WTC11 (cell line): Measurements from ENCODE around the gene SH3D21. TPM values are rescaled to one million over a fixed set of nuclear protein-coding genes. Genes with fewer than 3 reads are reported as not detected.

ENCODE experiments used
- ATAC-seq: fragments of 200-7000 bp; cut with Tn5 transposase; 2 replicates; pipeline ENCODE4 v1.10.0; 2021; ENCODE audit warnings: mild to moderate bottlenecking, moderate library complexity
- CTCF ChIA-PET: fragments of 300-600 bp; sonication (Branson Sonifier 250); formaldehyde crosslinking; loops from one replicate; lab custom pipeline; 2021; ENCODE audit warnings: antibody characterized with exemption; lab: Charles Lee
- POLR2A ChIA-PET: fragments of 350-600 bp; sonication (Branson Sonifier 250); formaldehyde crosslinking; loops from one replicate; lab custom pipeline; 2021; ENCODE audit warnings: antibody characterized with exemption; lab: Charles Lee
- DNase-seq: peaks from one replicate; pipeline ENCODE4 v3.0.0; 2021; ENCODE audit warnings: low spot score
- H3K27ac Mint-ChIP-seq: 2 replicates; pipeline ENCODE4 v1.8.0; 2021; ENCODE audit warnings: mixed read lengths
- H3K27me3 Mint-ChIP-seq: 2 replicates; pipeline ENCODE4 v1.8.0; 2021; ENCODE audit warnings: low read depth, mild to moderate bottlenecking, moderate library complexity, mixed read lengths
- H3K36me3 Mint-ChIP-seq: 2 replicates; pipeline ENCODE4 v1.8.0; 2021; ENCODE audit warnings: mixed read lengths
- H3K4me1 Mint-ChIP-seq: 2 replicates; pipeline ENCODE4 v1.8.0; 2022; ENCODE audit warnings: mixed read lengths
- H3K4me3 Mint-ChIP-seq: 2 replicates; pipeline ENCODE4 v1.8.0; 2021; ENCODE audit warnings: mild to moderate bottlenecking, moderate library complexity, mixed read lengths
- H3K9me3 Mint-ChIP-seq: 2 replicates; pipeline ENCODE4 v1.8.0; 2021; ENCODE audit warnings: mixed read lengths
- AR ChIP-seq: fragments of 250-450 bp; sonication (Bioruptor Pico); IDR thresholded peaks from 2 replicates; pipeline ENCODE4 v1.9.0; 2021; ENCODE audit warnings: mild to moderate bottlenecking
- ATF1 ChIP-seq: sonication (generic); formaldehyde crosslinking; IDR thresholded peaks from 2 replicates; pipeline ENCODE4 v1.8.1; 2023; ENCODE audit warnings: mild to moderate bottlenecking, moderate library complexity, missing genetic modification reagents
- CDX4 ChIP-seq: fragments of 250-450 bp; sonication (Bioruptor Pico); IDR thresholded peaks from 2 replicates; pipeline ENCODE4 v1.9.0; 2021; ENCODE audit warnings: moderate library complexity, mild to moderate bottlenecking, inconsistent platforms, borderline replicate concordance
- CREM ChIP-seq: sonication (generic); formaldehyde crosslinking; IDR thresholded peaks from 2 replicates; pipeline ENCODE4 v1.8.1; 2022; ENCODE audit warnings: mild to moderate bottlenecking, missing genetic modification reagents, moderate library complexity
- CTCF ChIP-seq: fragments of 200-600 bp; IDR thresholded peaks from 2 replicates; pipeline ENCODE4 v1.8.0; 2022; ENCODE audit warnings: antibody characterized with exemption
- E2F5 ChIP-seq: sonication (generic); formaldehyde crosslinking; IDR thresholded peaks from 2 replicates; pipeline ENCODE4 v1.8.1; 2022; ENCODE audit warnings: mild to moderate bottlenecking, moderate library complexity, missing genetic modification reagents
- FOXJ3 ChIP-seq: sonication (generic); formaldehyde crosslinking; IDR thresholded peaks from 2 replicates; pipeline ENCODE4 v1.9.0; 2021; ENCODE audit warnings: missing genetic modification reagents, mild to moderate bottlenecking, borderline replicate concordance
- GTF2I ChIP-seq: fragments of 250-450 bp; sonication (Bioruptor Pico); conservative IDR thresholded peaks from 2 replicates; pipeline ENCODE4 v1.4.0; 2021; ENCODE audit warnings: mild to moderate bottlenecking
- HMGA2 ChIP-seq: fragments of 250-450 bp; sonication (Bioruptor Pico); IDR thresholded peaks from 2 replicates; pipeline ENCODE4 v1.4.0; 2021; ENCODE audit warnings: mild to moderate bottlenecking, moderate library complexity
- MYBL2 ChIP-seq: sonication (generic); formaldehyde crosslinking; IDR thresholded peaks from 2 replicates; pipeline ENCODE4 v1.8.1; 2023; ENCODE audit warnings: mild to moderate bottlenecking, moderate library complexity, missing genetic modification reagents
- NR2C2 ChIP-seq: sonication (generic); formaldehyde crosslinking; IDR thresholded peaks from 2 replicates; pipeline ENCODE4 v1.8.0; 2022; ENCODE audit warnings: mild to moderate bottlenecking, missing genetic modification reagents
- OVOL2 ChIP-seq: fragments of 250-450 bp; sonication (Bioruptor Pico); IDR thresholded peaks from 2 replicates; pipeline ENCODE4 v1.9.0; 2021; ENCODE audit warnings: mild to moderate bottlenecking, borderline replicate concordance
- RELA ChIP-seq: sonication (generic); formaldehyde crosslinking; IDR thresholded peaks from 2 replicates; pipeline ENCODE4 v1.8.1; 2022; ENCODE audit warnings: missing genetic modification reagents, mild to moderate bottlenecking, borderline replicate concordance
- SMAD3 ChIP-seq: sonication (generic); formaldehyde crosslinking; IDR thresholded peaks from 2 replicates; pipeline ENCODE4 v1.8.0; 2022; ENCODE audit warnings: missing genetic modification reagents, mild to moderate bottlenecking, borderline replicate concordance
- TEAD1 ChIP-seq: sonication (generic); formaldehyde crosslinking; IDR thresholded peaks from 2 replicates; pipeline ENCODE4 v1.8.0; 2022; ENCODE audit warnings: mild to moderate bottlenecking, missing genetic modification reagents
- USF1 ChIP-seq: sonication (generic); formaldehyde crosslinking; IDR thresholded peaks from 2 replicates; pipeline ENCODE4 v1.8.0; 2022; ENCODE audit warnings: mild to moderate bottlenecking, missing genetic modification reagents
- ZMAT4 ChIP-seq: fragments of 250-450 bp; sonication (Bioruptor Pico); IDR thresholded peaks from 2 replicates; pipeline ENCODE4 v1.9.0; 2021; ENCODE audit warnings: mild to moderate bottlenecking
- ZNF423 ChIP-seq: fragments of 250-450 bp; sonication (Bioruptor Pico); IDR thresholded peaks from 2 replicates; pipeline ENCODE4 v2.1.2; 2022; ENCODE audit warnings: mild to moderate bottlenecking, moderate library complexity
- ZNF512 ChIP-seq: sonication (generic); formaldehyde crosslinking; IDR thresholded peaks from 2 replicates; pipeline ENCODE4 v1.8.1; 2022; ENCODE audit warnings: missing genetic modification reagents, borderline replicate concordance
- total RNA-seq: library from RNA; stranded (reverse); gene quantifications from 3 replicates; pipeline ENCODE4 v1.2.3, GENCODE V29; 2021

The SH3D21 gene
- total RNA-seq, 1 experiment from 2014 or later, result 22.1 TPM

- TF ChIP-seq E2F5 (CRISPR knock-in tag) (no peak), ZMAT4 (no peak), SMAD3 (CRISPR knock-in tag) (no peak), MYBL2 (no peak)
Measured at GRCh38 chr1:36339615-36340014, 33.4 kb downstream of the SH3D21 start (continued).

GRCh38 chr1:36341626-36342320, 35.6 kb downstream of the SH3D21 start:
- ChIA-PET POLR2A (interaction anchor here (0.5 to 1.2 kb wide), 4 partner anchors 18 to 35 kb away, joined by 3 read pairs; partner anchors contain the start of genes EVA1B and SH3D21), CTCF (interaction anchor here (0.6 to 6.0 kb wide), 38 partner anchors 8 to 245 kb away, joined by 3 to 76 read pairs (median 6); partner anchors contain the start of genes EVA1B, LSM10, MAP7D1 and MRPS15)
- peaks cover 4% of the 10 kb centered on the region; the same call in 1 of the 2 replicates for H3K36me3 Mint-ChIP-seq
- ATAC-seq (no peak), DNase-seq (no peak)
- no peaks in the 10 kb centered on the region for H3K9me3 Mint-ChIP-seq
- H3K27ac Mint-ChIP-seq, result no peak overlapping the region
- H3K4me3 Mint-ChIP-seq, result no peak overlapping the region
- no peak for TF ChIP-seq GTF2I
- no peak for TF ChIP-seq HMGA2 (CRISPR knock-in tag)
- no peak for TF ChIP-seq RELA (CRISPR knock-in tag)
- TF ChIP-seq TEAD1 (CRISPR knock-in tag), result no peak
- no peak for TF ChIP-seq ZMAT4
- no peak for TF ChIP-seq CREM (CRISPR knock-in tag)
- no peak for TF ChIP-seq FOXJ3 (CRISPR knock-in tag)
- no peak for TF ChIP-seq AR (CRISPR knock-in tag)
- no peak for TF ChIP-seq ZNF423 (CRISPR knock-in tag)
- TF ChIP-seq ZNF512 (CRISPR knock-in tag), result no peak
- no peaks in the 10 kb centered on the region for H3K4me1 Mint-ChIP-seq
- H3K27me3 Mint-ChIP-seq, result no peaks in the 10 kb centered on the region

GRCh38 chr1:36342426-36343185, 36.4 kb downstream of the SH3D21 start:
- Mint-ChIP-seq H3K4me1 (no peaks in the 10 kb centered on the region), H3K27me3 (no peaks in the 10 kb centered on the region), H3K36me3 (peaks cover 10% of the 10 kb centered on the region), H3K27ac (no peak overlapping the region), H3K4me3 (no peak overlapping the region), H3K9me3 (no peaks in the 10 kb centered on the region)
- ChIA-PET CTCF (interaction anchor here (0.6 to 6.0 kb wide), 42 partner anchors 9 to 246 kb away, joined by 3 to 76 read pairs (median 5); partner anchors contain the start of genes EVA1B, LSM10, MAP7D1 and MRPS15), POLR2A (interaction anchor here (0.5 to 1.2 kb wide), 5 partner anchors 19 to 58 kb away, joined by 3 read pairs; partner anchors contain the start of genes EVA1B and SH3D21)
- ATAC-seq (peak; percentile 85), DNase-seq (peak; percentile 73)
- no peak for TF ChIP-seq NR2C2 (CRISPR knock-in tag)
- peak; percentile 25; the same call in 1 of the 2 replicates for TF ChIP-seq CTCF
- no peak for TF ChIP-seq SMAD3 (CRISPR knock-in tag)
- TF ChIP-seq ATF1 (CRISPR knock-in tag), result no peak
- TF ChIP-seq OVOL2 (CRISPR knock-in tag), result no peak
- TF ChIP-seq USF1, result no peak
- TF ChIP-seq CDX4 (CRISPR knock-in tag), result no peak
- TF ChIP-seq MYBL2, result no peak
- no peak for TF ChIP-seq CREM (CRISPR knock-in tag)
